Upper lobe of left lung (tissue), 6 donors: Measurements from ENCODE around the gene CLTCL1. TPM values are rescaled to one million over a fixed set of nuclear protein-coding genes. Genes with fewer than 3 reads are reported as not detected.

Experiments used
- ATAC-seq, 2 donors: fragments of 200-7000 bp; cut with Tn5 transposase; one replicate each; pipeline ENCODE4 v1.9.1; 2022; ENCODE audit warnings: mild to moderate bottlenecking in 2 of 2, moderate library complexity in 2 of 2; ENCODE audit not compliant: low FRiP score in 2 of 2
- DNase-seq, 2 donors: peaks; one replicate each; pipeline ENCODE4 v3.0.0-alpha.2; 2019 to 2020
- H3K27ac ChIP-seq, 4 donors: fragments of 200-600 bp; sonication (generic); one replicate each; pipeline ENCODE4 v1.5.1; 2016 to 2019
- H3K27me3 ChIP-seq, 4 donors: fragments of 200-600 bp; sonication (generic); one replicate each; pipeline ENCODE4 v1.5.1; 2017 to 2019
- H3K36me3 ChIP-seq, 4 donors: fragments of 200-600 bp; sonication (generic); one replicate each; pipeline ENCODE4 v1.5.1; 2016 to 2019
- H3K4me1 ChIP-seq, 4 donors: fragments of 200-600 bp; sonication (generic); one replicate each; pipeline ENCODE4 v1.5.1; 2018 to 2019
- H3K4me3 ChIP-seq, 4 donors: fragments of 200-600 bp; sonication (generic); one replicate each; pipeline ENCODE4 v1.5.1; 2017 to 2019; ENCODE audit warnings: mild to moderate bottlenecking in 2 of 4, moderate library complexity in 1 of 4
- H3K9me3 ChIP-seq, 4 donors: fragments of 200-600 bp; sonication (generic); one replicate each; pipeline ENCODE4 v1.5.1; 2018 to 2019
- EP300 ChIP-seq, 4 donors: sonication (generic); formaldehyde crosslinking; IDR thresholded peaks; one replicate each; pipeline ENCODE4 v1.5.1; 2017; ENCODE audit warnings: antibody characterized with exemption in 4 of 4, control low read depth in 2 of 4
- POLR2A ChIP-seq, 4 donors: fragments of 450-650 bp; IDR thresholded peaks; one replicate each; pipeline ENCODE4 v1.5.1; 2016 to 2017; ENCODE audit warnings: antibody characterized with exemption in 4 of 4, mild to moderate bottlenecking in 2 of 4
- POLR2AphosphoS5 ChIP-seq, 2 donors: sonication (generic); formaldehyde crosslinking; IDR thresholded peaks; one replicate each; pipeline ENCODE4 v1.5.1; 2017; ENCODE audit warnings: antibody characterized with exemption in 2 of 2
- WGBS, 2 donors: methylation state at CpG; one replicate each; pipeline ENCODE4 v1.1.5; 2017 to 2018; 5-methylcytosine and 5-hydroxymethylcytosine counted together
- total RNA-seq, 6 donors: library from RNA; depleted of rRNA in 4 of 6; stranded (reverse); fragments of >200 nt in 4 of 6; gene quantifications; one replicate each; pipeline versions ENCODE4 v1.1.0 to v1.2.1, GENCODE V29; 2016 to 2021
- TF ChIP-seq, protein P1 (sequence below), 6 experiments: fragments of 450-650 bp in 4 of 6; fragments of 200-600 bp in 2 of 6; sonication (generic) in 2 of 6; IDR thresholded peaks; one replicate each; pipeline ENCODE4 v1.5.1; 2016 to 2019; ENCODE audit warnings: antibody characterized with exemption in 6 of 6
- donor health status: DM: no; HTN: no; CAD: no; lungs with moderate emphysema.
- donor health status: DM: no; HTN: yes; CAD: no; lungs with severe emphysema.

CLTCL1 gene
- total RNA-seq, 6 donors from 2014 or later: 3.0 to 14.7 (median 6.0) TPM

DNA sequence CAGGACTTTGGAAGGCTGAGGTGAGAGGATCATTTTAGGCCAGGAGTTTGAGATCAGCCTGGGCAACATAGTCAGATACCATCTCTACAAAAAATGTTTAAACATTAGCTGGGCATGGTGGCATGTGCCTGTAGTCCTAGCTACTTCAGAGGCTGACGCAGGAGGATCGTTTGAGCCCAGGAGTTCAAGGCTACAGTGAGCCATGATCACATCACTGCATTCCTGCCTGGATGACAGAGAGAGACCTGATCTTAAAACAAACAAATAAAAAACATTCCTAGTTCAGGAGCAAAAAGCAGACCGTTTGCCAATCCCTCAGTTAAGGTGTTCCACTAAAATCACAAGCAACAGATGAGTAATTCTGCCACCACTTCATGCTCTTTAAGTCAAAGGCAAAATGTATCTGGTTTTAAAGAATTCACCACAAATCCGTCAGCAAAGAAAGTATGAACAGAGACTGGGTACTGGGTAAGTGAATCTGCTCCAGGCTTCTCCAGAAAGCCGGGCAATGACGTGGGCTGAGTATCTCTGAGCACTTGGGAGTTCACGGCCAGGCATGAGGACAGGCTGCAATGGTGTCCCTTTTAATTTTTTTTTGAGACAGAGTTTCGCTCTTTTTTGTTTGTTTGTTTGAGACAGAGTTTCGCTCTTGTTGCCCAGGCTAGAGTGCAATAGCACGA is 19.5 kb downstream of the CLTCL1 start:
- no peaks in the 10 kb centered on the region for H3K27me3 ChIP-seq
- DNase-seq (no peak), ATAC-seq (no peak)
- no peaks in the 10 kb centered on the region for H3K4me1 ChIP-seq
- TF ChIP-seq POLR2A (IDR thresholded peaks at IDR 0.05) (no peak), POLR2AphosphoS5 (IDR thresholded peaks at IDR 0.05) (no peak), EP300 (IDR thresholded peaks at IDR 0.05) (no peak)
- TF ChIP-seq, protein P1, sequence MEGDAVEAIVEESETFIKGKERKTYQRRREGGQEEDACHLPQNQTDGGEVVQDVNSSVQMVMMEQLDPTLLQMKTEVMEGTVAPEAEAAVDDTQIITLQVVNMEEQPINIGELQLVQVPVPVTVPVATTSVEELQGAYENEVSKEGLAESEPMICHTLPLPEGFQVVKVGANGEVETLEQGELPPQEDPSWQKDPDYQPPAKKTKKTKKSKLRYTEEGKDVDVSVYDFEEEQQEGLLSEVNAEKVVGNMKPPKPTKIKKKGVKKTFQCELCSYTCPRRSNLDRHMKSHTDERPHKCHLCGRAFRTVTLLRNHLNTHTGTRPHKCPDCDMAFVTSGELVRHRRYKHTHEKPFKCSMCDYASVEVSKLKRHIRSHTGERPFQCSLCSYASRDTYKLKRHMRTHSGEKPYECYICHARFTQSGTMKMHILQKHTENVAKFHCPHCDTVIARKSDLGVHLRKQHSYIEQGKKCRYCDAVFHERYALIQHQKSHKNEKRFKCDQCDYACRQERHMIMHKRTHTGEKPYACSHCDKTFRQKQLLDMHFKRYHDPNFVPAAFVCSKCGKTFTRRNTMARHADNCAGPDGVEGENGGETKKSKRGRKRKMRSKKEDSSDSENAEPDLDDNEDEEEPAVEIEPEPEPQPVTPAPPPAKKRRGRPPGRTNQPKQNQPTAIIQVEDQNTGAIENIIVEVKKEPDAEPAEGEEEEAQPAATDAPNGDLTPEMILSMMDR (IDR thresholded peaks at IDR 0.05): no peak
- H3K9me3 ChIP-seq: peaks cover 0 to 2% (median 0%) of the 10 kb centered on the region in 4 donors
- no peak overlapping the region for H3K27ac ChIP-seq
- peaks cover 0 to 13% (median 0%) of the 10 kb centered on the region in 4 donors for H3K36me3 ChIP-seq
- WGBS, 2 donors: 82% methylated on average over 10 of the region's 10 CpGs
- H3K4me3 ChIP-seq: no peak overlapping the region

DNA sequence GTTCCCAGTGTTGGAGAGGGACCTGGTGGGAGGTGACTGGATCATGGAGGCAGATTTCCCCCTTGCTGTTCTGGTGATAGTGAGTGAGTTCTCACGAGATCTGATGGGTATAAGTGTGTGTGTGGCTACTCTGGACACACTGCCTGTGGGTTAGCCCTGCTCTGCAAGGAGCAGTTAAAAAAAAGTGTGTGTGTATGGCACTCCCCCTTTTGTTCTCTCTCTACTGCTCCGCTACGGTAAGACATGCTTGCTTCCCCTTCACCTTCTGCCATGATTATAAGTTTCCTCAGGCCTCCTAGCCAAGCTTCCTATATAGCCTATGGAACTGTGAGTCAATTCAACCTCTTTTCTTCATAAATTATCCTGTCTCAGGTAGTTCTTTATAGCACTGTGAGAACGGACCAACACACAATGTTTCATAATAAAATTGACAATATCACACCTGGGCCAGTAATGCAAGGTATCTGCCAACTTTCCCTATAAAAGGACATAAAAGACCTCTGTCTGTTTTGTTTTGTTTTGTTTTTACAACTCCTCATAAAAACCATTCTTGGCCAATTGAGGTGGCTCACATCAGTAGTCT is 20.2 kb downstream of the CLTCL1 start:
- no peak overlapping the region for H3K4me3 ChIP-seq
- no peak overlapping the region for H3K27ac ChIP-seq
- no peak for DNase-seq
- H3K36me3 ChIP-seq: peaks cover 0 to 13% (median 0%) of the 10 kb centered on the region in 4 donors
- no peaks in the 10 kb centered on the region for H3K27me3 ChIP-seq
- no peak for TF ChIP-seq EP300 (IDR thresholded peaks at IDR 0.05)
- no peak for TF ChIP-seq POLR2AphosphoS5 (IDR thresholded peaks at IDR 0.05)
- TF ChIP-seq, protein P1 (IDR thresholded peaks at IDR 0.05): no peak
- no peak for TF ChIP-seq POLR2A (IDR thresholded peaks at IDR 0.05)
- no peak for ATAC-seq
- peaks cover 2 to 8% (median 5%) of the 10 kb centered on the region in 4 donors for H3K9me3 ChIP-seq
- 80 to 85% methylated on average over 4 of the region's 4 CpGs for WGBS, 2 donors
- no peaks in the 10 kb centered on the region for H3K4me1 ChIP-seq

DNA sequence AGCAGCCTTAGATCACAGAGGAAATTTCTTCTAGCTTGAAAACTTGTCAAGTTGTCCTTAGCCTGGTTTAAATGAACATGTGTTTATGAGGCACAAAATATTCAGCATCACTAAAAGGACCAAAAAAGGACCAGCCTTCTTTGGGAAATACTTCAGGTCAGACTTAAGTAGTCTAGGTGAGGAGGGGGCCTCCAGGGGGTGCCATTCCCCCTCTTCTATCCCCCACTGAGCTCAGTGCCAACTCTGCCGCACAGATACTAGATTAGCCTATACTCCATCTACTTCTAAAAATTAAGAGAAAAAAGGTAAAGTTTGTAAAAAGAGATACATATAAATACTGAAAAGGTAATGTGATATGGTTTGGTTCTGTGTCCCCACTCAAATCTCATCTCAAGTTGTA is 20.6 kb downstream of the CLTCL1 start:
- no peak overlapping the region for H3K27ac ChIP-seq
- WGBS, 2 donors: 95 to 96% methylated on average over 1 of the region's 1 CpG
- peaks cover 0 to 13% (median 0%) of the 10 kb centered on the region in 4 donors for H3K36me3 ChIP-seq
- no peaks in the 10 kb centered on the region for H3K27me3 ChIP-seq
- DNase-seq (no peak), ATAC-seq (no peak)
- no peak overlapping the region for H3K4me3 ChIP-seq
- peaks cover 5 to 12% (median 8%) of the 10 kb centered on the region in 4 donors for H3K9me3 ChIP-seq
- TF ChIP-seq, protein P1 (IDR thresholded peaks at IDR 0.05): no peak
- TF ChIP-seq POLR2A (IDR thresholded peaks at IDR 0.05) (no peak), POLR2AphosphoS5 (IDR thresholded peaks at IDR 0.05) (no peak), EP300 (IDR thresholded peaks at IDR 0.05) (no peak)
- no peaks in the 10 kb centered on the region for H3K4me1 ChIP-seq

DNA sequence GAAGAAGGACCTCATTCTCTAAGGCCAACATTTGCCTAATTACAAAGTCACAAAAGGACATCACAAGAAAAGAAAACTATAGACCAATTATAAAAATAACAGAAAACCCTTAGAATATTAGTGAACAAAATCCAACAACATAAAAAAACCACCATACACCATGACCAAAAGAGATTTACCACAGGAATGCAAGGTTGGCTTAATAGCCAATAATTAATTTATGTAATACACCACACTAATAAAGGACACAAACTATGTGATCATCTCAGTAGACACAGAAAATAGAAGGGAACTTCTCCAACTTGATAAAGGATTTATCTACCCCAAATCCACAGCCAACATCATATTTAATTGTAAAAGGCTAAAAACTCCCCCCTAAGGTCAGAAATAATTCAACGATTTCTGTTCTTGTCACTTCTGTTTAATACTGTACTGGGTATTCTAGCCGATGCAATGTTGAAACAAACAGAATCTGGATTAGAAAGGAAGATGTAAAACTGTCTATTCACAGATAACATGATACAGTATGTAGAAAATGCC is 24.9 kb downstream of the CLTCL1 start:
- ATAC-seq (no peak), DNase-seq (no peak)
- Histone ChIP-seq H3K9me3 (peaks cover 5 to 12% (median 10%) of the 10 kb centered on the region in 4 donors), H3K27me3 (no peaks in the 10 kb centered on the region), H3K4me3 (no peak overlapping the region), H3K36me3 (no peaks in the 10 kb centered on the region), H3K4me1 (no peaks in the 10 kb centered on the region), H3K27ac (no peak overlapping the region)
- TF ChIP-seq POLR2AphosphoS5 (IDR thresholded peaks at IDR 0.05) (no peak), POLR2A (IDR thresholded peaks at IDR 0.05) (no peak), EP300 (IDR thresholded peaks at IDR 0.05) (no peak)
- TF ChIP-seq, protein P1 (IDR thresholded peaks at IDR 0.05): no peak
- 96 to 98% methylated on average over 2 of the region's 2 CpGs for WGBS, 2 donors
